Measurements from ENCODE around the gene IST1. TPM values are rescaled to one million over a fixed set of nuclear protein-coding genes. Genes with fewer than 3 reads are reported as not detected.

IST1 gene
- total RNA-seq, 2 experiments from 2014 or later: 170 to 179 TPM

- Mint-ChIP-seq H3K9me3 (ENCODE audit: low read depth) (no peaks in the 10 kb centered on the region), H3K4me3 (no peak overlapping the region), H3K27me3 (no peaks in the 10 kb centered on the region), H3K4me1 (peaks cover 39% of the 10 kb centered on the region), H3K27ac (peak overlapping the region; percentile 38), H3K36me3 (ENCODE audit: low read depth) (peaks cover 77% of the 10 kb centered on the region)
- ChIA-PET CTCF (interaction anchor here (0.7 to 2.1 kb wide), 5 partner anchors 9 to 33 kb away, joined by 3 to 8 read pairs (median 3); partner anchors contain the start of gene ZNF821), POLR2A (no interaction called here)
- ATAC-seq: no peak
- intact Hi-C loops (cut with DNase I, micrococcal nuclease): no loop called here
- DNase-seq: no peak
Observed at GRCh38 chr16:71916397-71916920, 21.1 kb downstream of the IST1 start.

GRCh38 chr16:71917900-71918299 is 22.6 kb downstream of the IST1 start:
- peaks cover 78% of the 10 kb centered on the region for H3K36me3 Mint-ChIP-seq (ENCODE audit: low read depth)
- H3K4me3 Mint-ChIP-seq: no peak overlapping the region
- POLR2A ChIA-PET: interaction anchor here (1.0 kb wide), 1 partner anchor 38 kb away, joined by 3 read pairs; no protein-coding TSS in a partner anchor
- CTCF ChIA-PET: interaction anchor here (0.6 to 1.0 kb wide), 2 partner anchors 9 to 12 kb away, joined by 3 read pairs; no protein-coding TSS in a partner anchor
- H3K4me1 Mint-ChIP-seq: peaks cover 29% of the 10 kb centered on the region
- intact Hi-C loops (cut with DNase I, micrococcal nuclease): no loop called here
- DNase-seq: no peak
- no peak for ATAC-seq
- peak overlapping the region; percentile 40 for H3K27ac Mint-ChIP-seq
- no peaks in the 10 kb centered on the region for H3K9me3 Mint-ChIP-seq (ENCODE audit: low read depth)
- H3K27me3 Mint-ChIP-seq: no peaks in the 10 kb centered on the region

DNA sequence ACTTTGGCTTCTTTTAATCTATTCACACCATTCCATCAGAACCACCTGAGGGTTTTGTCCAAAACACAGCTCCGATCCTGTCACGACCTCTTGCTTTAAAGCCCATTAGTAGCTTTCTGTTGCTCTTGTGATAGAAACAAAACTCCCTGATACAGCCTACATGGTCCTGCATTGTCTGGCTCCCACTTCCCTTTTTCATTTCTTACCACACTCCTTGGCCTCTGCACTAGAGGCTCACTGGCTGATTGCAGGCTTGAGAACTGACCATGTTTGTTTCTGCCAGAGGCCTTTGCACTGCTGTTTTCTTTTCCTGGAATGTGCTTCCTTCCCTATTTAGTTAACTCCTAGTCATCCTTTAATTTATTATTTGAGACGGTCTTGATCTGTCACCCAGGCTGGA is 23.7 kb downstream of the IST1 start:
- DNase-seq (no peak), ATAC-seq (no peak)
- Mint-ChIP-seq H3K9me3 (ENCODE audit: low read depth) (no peaks in the 10 kb centered on the region), H3K27me3 (no peaks in the 10 kb centered on the region), H3K4me1 (peaks cover 21% of the 10 kb centered on the region), H3K4me3 (no peak overlapping the region), H3K36me3 (ENCODE audit: low read depth) (peaks cover 75% of the 10 kb centered on the region), H3K27ac (no peak overlapping the region)
- CTCF ChIA-PET: interaction anchor here (0.5 kb wide), 1 partner anchor 10 kb away, joined by 3 read pairs; no protein-coding TSS in a partner anchor
- intact Hi-C loops (cut with DNase I, micrococcal nuclease): no loop called here
- POLR2A ChIA-PET: no interaction called here

- ATAC-seq (no peak), DNase-seq (no peak)
- Mint-ChIP-seq H3K27ac (peak overlapping the region; percentile 21), H3K9me3 (ENCODE audit: low read depth) (no peaks in the 10 kb centered on the region), H3K4me1 (peaks cover 10% of the 10 kb centered on the region), H3K4me3 (no peak overlapping the region), H3K36me3 (ENCODE audit: low read depth) (peaks cover 75% of the 10 kb centered on the region), H3K27me3 (no peaks in the 10 kb centered on the region)
- ChIA-PET CTCF (interaction anchor here (0.6 to 0.9 kb wide), 2 partner anchors 41 to 162 kb away, joined by 3 to 4 read pairs; no protein-coding TSS in a partner anchor), POLR2A (no interaction called here)
- intact Hi-C loops (cut with DNase I, micrococcal nuclease): no loop called here
Observed at GRCh38 chr16:71920658-71921057, 25.3 kb downstream of the IST1 start.

GRCh38 chr16:71923941-71924690 is 28.8 kb downstream of the IST1 start:
- H3K36me3 Mint-ChIP-seq (ENCODE audit: low read depth): peaks cover 70% of the 10 kb centered on the region
- ATAC-seq: no peak

DNA sequence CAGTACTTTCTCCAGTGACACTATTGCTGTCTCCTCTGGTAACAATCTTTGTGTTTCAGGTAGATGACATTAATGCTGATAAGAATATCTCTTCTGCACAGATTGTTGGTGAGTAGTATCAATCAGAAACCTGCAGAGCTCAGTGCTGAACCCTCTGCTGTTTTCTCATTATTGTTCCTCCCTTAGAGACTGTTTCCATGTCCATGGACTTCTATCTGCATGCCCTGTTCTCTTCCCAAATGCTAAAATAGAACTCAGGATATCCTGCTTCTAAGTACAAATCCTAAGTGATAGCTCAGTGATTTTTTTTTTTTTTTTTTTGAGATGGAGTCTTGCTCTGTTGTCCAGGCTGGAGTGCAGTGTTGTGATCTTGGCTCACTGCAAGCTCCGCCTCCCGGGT is 29.4 kb downstream of the IST1 start:
- intact Hi-C loops (cut with DNase I, micrococcal nuclease): no loop called here
- Mint-ChIP-seq H3K27ac (no peak overlapping the region), H3K4me3 (no peak overlapping the region), H3K4me1 (peaks cover 3% of the 10 kb centered on the region), H3K9me3 (ENCODE audit: low read depth) (no peaks in the 10 kb centered on the region), H3K27me3 (no peaks in the 10 kb centered on the region), H3K36me3 (ENCODE audit: low read depth) (peaks cover 66% of the 10 kb centered on the region)
- ATAC-seq (no peak), DNase-seq (no peak)
- CTCF ChIA-PET: interaction anchor here (0.7 to 1.3 kb wide), 2 partner anchors 9 to 174 kb away, joined by 3 to 6 read pairs; no protein-coding TSS in a partner anchor
- POLR2A ChIA-PET: interaction anchor here (0.6 to 0.8 kb wide), 2 partner anchors 30 to 143 kb away, joined by 3 to 7 read pairs; no protein-coding TSS in a partner anchor

More at GRCh38 chr16:71923941-71924690, 28.8 kb downstream of the IST1 start:
- H3K27me3 Mint-ChIP-seq: no peaks in the 10 kb centered on the region
- peaks cover 3% of the 10 kb centered on the region for H3K4me1 Mint-ChIP-seq
- ChIA-PET POLR2A (interaction anchor here (0.6 kb wide), 1 partner anchor 142 kb away, joined by 7 read pairs; no protein-coding TSS in a partner anchor), CTCF (interaction anchor here (0.7 to 1.2 kb wide), 2 partner anchors 37 to 173 kb away, joined by 3 read pairs; no protein-coding TSS in a partner anchor)
- peak overlapping the region; percentile 35 for H3K27ac Mint-ChIP-seq
- H3K9me3 Mint-ChIP-seq (ENCODE audit: low read depth): no peaks in the 10 kb centered on the region
- no peak for DNase-seq
- no peak overlapping the region for H3K4me3 Mint-ChIP-seq
- intact Hi-C loops (cut with DNase I, micrococcal nuclease): no loop called here

- ChIA-PET POLR2A (interaction anchor here (0.6 kb wide), 2 partner anchors 11 to 26 kb away, joined by 6 read pairs; no protein-coding TSS in a partner anchor), CTCF (interaction anchor here (0.6 kb wide), 1 partner anchor 33 kb away, joined by 3 read pairs; no protein-coding TSS in a partner anchor)
- Mint-ChIP-seq H3K9me3 (ENCODE audit: low read depth) (no peaks in the 10 kb centered on the region), H3K4me1 (peaks cover 9% of the 10 kb centered on the region), H3K27me3 (no peaks in the 10 kb centered on the region), H3K4me3 (no peak overlapping the region), H3K36me3 (ENCODE audit: low read depth) (peaks cover 49% of the 10 kb centered on the region), H3K27ac (peak overlapping the region; percentile 11)
- intact Hi-C loops (cut with DNase I, micrococcal nuclease): no loop called here
- peak; percentile 26 for ATAC-seq
- no peak for DNase-seq
Observed at GRCh38 chr16:71927383-71927782, 32.1 kb downstream of the IST1 start.

- intact Hi-C loops (cut with DNase I, micrococcal nuclease): no loop called here
- H3K4me3 Mint-ChIP-seq: no peak overlapping the region
- CTCF ChIA-PET: no interaction called here
- POLR2A ChIA-PET: interaction anchor here (0.6 kb wide), 2 partner anchors 10 to 26 kb away, joined by 6 read pairs; no protein-coding TSS in a partner anchor
- no peaks in the 10 kb centered on the region for H3K27me3 Mint-ChIP-seq
- H3K27ac Mint-ChIP-seq: peak overlapping the region; percentile 11
- peaks cover 9% of the 10 kb centered on the region for H3K4me1 Mint-ChIP-seq
- ATAC-seq: no peak
- DNase-seq: no peak
- peaks cover 45% of the 10 kb centered on the region for H3K36me3 Mint-ChIP-seq (ENCODE audit: low read depth)
- no peaks in the 10 kb centered on the region for H3K9me3 Mint-ChIP-seq (ENCODE audit: low read depth)
Observed at GRCh38 chr16:71927787-71928186, 32.5 kb downstream of the IST1 start.

GRCh38 chr16:71929048-71929447 is 33.7 kb downstream of the IST1 start:
- intact Hi-C loops (cut with DNase I, micrococcal nuclease): no loop called here
- peaks cover 9% of the 10 kb centered on the region for H3K4me1 Mint-ChIP-seq
- CTCF ChIA-PET: interaction anchor here (0.7 to 2.2 kb wide), 7 partner anchors 10 to 258 kb away, joined by 3 to 11 read pairs (median 3); no protein-coding TSS in a partner anchor
- H3K27ac Mint-ChIP-seq: no peak overlapping the region
- no peak for ATAC-seq
- no peaks in the 10 kb centered on the region for H3K9me3 Mint-ChIP-seq (ENCODE audit: low read depth)
- H3K27me3 Mint-ChIP-seq: no peaks in the 10 kb centered on the region
- H3K36me3 Mint-ChIP-seq (ENCODE audit: low read depth): peaks cover 41% of the 10 kb centered on the region
- POLR2A ChIA-PET: interaction anchor here (0.6 kb wide), 1 partner anchor 18 kb away, joined by 4 read pairs; no protein-coding TSS in a partner anchor
- H3K4me3 Mint-ChIP-seq: no peak overlapping the region
- no peak for DNase-seq

- Mint-ChIP-seq H3K4me1 (peaks cover 9% of the 10 kb centered on the region), H3K36me3 (ENCODE audit: low read depth) (peaks cover 33% of the 10 kb centered on the region), H3K27me3 (no peaks in the 10 kb centered on the region), H3K9me3 (ENCODE audit: low read depth) (no peaks in the 10 kb centered on the region), H3K4me3 (no peak overlapping the region), H3K27ac (peak overlapping the region; percentile 67)
- ChIA-PET CTCF (interaction anchor here (1.8 to 2.2 kb wide), 2 partner anchors 14 to 31 kb away, joined by 8 to 11 read pairs; no protein-coding TSS in a partner anchor), POLR2A (no interaction called here)
- intact Hi-C loops (cut with DNase I, micrococcal nuclease): no loop called here
- ATAC-seq: no peak
- DNase-seq: no peak
Observed at GRCh38 chr16:71930013-71930563, 34.8 kb downstream of the IST1 start.

GRCh38 chr16:71931001-71931400 is 35.7 kb downstream of the IST1 start:
- POLR2A ChIA-PET: interaction anchor here (0.7 kb wide), 1 partner anchor 50 kb away, joined by 7 read pairs; no protein-coding TSS in a partner anchor
- ATAC-seq (no peak), DNase-seq (no peak)
- Mint-ChIP-seq H3K9me3 (ENCODE audit: low read depth) (no peaks in the 10 kb centered on the region), H3K27me3 (no peaks in the 10 kb centered on the region), H3K4me3 (no peak overlapping the region), H3K36me3 (ENCODE audit: low read depth) (peaks cover 28% of the 10 kb centered on the region), H3K4me1 (peaks cover 9% of the 10 kb centered on the region), H3K27ac (no peak overlapping the region)
- CTCF ChIA-PET: no interaction called here
- intact Hi-C loops (cut with DNase I, micrococcal nuclease): no loop called here

Measured in activated CD4-positive, alpha-beta T cell treated with anti-CD3 and anti-CD28 coated beads for 36 hours (primary cell).